ENCODE results near the gene TBC1D24.

Gene TBC1D24

GRCh38 chr16:2483939-2484897 lies 9.3 kb downstream of the TBC1D24 start:
- DNase-seq = no peak

GRCh38 chr16:2484898-2485508 lies 10.1 kb downstream of the TBC1D24 start:
- no peak for DNase-seq

- DNase-seq = no peak
Measured at GRCh38 chr16:2485811-2486507, 11.0 kb downstream of the TBC1D24 start.

- no peak for DNase-seq
Measured at GRCh38 chr16:2486645-2487516, 12.0 kb downstream of the TBC1D24 start.

GRCh38 chr16:2487517-2487842 lies 12.6 kb downstream of the TBC1D24 start:
- DNase-seq = no peak

DNA sequence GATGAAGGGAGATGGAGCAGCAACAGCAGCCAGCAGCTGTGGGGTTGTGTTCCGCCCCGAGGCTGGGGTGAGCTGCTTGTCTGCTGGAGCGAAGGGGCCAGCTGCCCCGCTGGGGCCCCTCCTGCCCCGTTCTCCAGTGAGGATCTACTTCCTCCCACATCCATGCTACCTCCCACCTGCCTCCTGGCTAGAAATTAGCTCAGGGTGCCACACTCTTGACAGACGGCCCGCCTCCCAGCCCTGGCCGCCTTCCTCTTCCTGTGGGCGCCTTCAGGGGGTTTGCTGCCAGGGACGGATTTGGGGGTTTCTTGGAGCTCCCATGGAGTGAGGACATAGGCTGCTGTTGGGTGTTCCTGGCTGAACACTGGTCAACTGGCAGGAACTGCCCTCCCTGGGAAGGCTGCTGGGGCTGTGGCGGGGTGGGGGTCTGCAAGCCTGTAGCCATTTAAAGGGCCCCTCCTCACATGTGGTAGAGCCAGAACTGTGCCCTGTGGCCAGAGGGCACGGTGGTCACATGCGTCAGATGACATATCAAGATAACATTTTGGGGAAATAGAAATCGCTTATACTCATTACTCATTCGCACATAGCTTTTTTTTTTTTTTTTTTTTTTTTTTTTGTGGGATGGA lies 13.1 kb downstream of the TBC1D24 start:
- no peak for DNase-seq

DNA sequence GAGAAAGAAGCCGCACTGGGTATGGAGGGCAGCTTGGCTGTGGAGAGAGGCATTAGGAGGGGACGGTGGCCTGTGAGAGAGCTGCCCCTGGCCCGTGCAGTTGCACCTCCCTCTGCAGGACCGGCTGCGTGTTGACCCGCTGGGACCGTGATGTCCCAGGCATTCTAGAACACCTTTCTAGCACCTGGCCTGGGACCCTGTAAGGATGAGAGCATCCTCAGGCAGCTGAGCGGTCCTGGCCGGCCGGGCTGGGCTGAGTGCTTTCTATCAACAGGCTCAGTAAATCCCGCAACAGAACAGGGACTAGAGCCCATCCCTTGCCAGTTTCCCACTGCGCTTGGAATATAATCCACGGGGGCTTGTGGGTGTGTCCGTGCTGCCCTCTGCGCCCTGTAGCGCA lies 14.7 kb downstream of the TBC1D24 start:
- no peak for DNase-seq

GRCh38 chr16:2490190-2491105 lies 15.5 kb downstream of the TBC1D24 start:
- DNase-seq = no peak

GRCh38 chr16:2492292-2492691 lies 17.4 kb downstream of the TBC1D24 start:
- DNase-seq = no peak

DNA sequence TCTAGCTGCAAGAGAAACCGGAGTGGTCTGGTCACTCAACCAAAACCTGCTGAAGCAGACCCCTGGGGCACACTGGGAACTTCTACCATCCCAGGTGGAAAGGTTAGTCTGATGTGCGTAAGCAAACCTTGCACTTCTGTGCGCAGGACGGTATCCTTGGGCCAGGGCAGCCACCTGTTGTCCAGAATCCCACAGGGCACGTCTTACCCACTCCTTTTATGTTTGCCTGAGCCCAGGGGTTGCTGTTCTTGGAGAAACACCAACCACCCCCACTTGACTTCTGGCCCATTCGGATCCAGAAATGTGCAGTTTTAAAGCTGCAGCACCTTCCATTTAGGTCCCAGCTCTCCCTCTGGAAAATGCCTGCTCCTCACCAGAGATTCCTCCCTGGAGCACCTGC lies 18.7 kb downstream of the TBC1D24 start:
- no peak for DNase-seq

DNA sequence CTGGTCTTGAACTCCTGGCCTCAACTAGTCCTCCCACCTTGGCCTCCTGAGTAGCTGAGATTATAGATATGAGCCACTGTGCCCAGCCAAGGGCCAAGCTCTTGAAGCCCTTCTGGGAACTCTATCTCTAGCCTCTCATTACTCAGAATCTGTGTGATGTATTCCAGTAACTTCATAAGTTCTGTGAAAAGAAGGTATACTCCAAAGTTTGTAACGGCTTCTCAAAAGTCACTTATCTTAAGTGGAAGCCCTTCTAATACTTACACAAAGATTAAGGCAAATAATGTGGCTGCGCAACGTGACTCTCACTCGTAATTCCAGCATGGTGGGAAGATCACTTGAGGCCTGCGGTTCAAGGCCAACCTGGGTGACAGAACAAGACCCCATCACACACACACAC lies 19.7 kb downstream of the TBC1D24 start:
- no peak for DNase-seq

- DNase-seq = no peak
Measured at GRCh38 chr16:2495041-2495440, 20.1 kb downstream of the TBC1D24 start.

DNA sequence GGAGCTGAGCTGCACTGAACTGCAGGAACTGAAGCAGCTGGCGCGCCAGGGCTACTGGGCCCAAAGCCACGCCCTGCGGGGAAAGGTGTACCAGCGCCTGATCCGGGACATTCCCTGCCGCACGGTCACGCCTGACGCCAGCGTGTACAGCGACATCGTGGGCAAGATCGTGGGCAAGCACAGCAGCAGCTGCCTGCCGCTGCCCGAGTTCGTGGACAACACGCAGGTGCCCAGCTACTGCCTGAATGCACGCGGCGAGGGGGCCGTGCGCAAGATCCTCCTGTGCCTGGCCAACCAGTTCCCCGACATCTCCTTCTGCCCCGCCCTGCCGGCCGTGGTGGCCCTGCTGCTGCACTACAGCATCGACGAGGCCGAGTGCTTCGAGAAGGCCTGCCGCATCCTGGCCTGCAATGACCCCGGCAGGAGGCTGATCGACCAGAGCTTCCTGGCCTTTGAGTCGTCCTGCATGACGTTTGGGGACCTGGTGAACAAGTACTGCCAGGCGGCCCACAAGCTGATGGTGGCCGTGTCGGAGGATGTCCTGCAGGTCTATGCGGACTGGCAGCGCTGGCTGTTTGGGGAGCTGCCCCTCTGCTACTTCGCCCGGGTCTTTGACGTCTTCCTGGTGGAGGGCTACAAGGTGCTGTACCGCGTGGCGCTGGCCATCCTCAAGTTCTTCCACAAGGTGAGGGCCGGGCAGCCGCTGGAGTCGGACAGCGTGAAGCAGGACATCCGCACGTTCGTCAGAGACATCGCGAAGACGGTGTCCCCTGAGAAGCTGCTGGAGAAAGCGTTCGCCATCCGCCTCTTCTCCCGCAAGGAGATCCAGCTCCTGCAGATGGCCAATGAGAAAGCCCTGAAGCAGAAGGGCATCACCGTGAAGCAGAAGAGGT lies 21.5 kb downstream of the TBC1D24 start:
- DNase-seq = no peak

- DNase-seq = no peak
Measured at GRCh38 chr16:2497116-2497630, 22.2 kb downstream of the TBC1D24 start.

GRCh38 chr16:2497695-2498484 lies 23.0 kb downstream of the TBC1D24 start:
- DNase-seq = no peak

GRCh38 chr16:2498531-2499253 lies 23.8 kb downstream of the TBC1D24 start:
- no peak for DNase-seq

GRCh38 chr16:2499454-2499853 lies 24.5 kb downstream of the TBC1D24 start:
- DNase-seq = no peak

- DNase-seq = no peak
Measured at GRCh38 chr16:2499890-2500429, 25.0 kb downstream of the TBC1D24 start.
